PC-3 (cell line): Measurements from ENCODE around the gene ZMIZ1.

Experiments
- EZH2 ChIP-seq: fragments of 300-600 bp; sonication (generic); IDR thresholded peaks from one replicate; pipeline ENCODE4 v1.6.1; 2017; ENCODE audit warnings: antibody characterized with exemption, mild to moderate bottlenecking, low read length; ENCODE audit not compliant: unreplicated experiment
- EZH2phosphoT487 ChIP-seq: fragments of 300-600 bp; sonication (generic); IDR thresholded peaks from 2 replicates; pipeline ENCODE4 v1.6.1; 2018; ENCODE audit warnings: mild to moderate bottlenecking, antibody characterized with exemption, low read length, borderline replicate concordance
- TF ChIP-seq, protein P1 (sequence below): fragments of 300-600 bp; sonication (generic); conservative IDR thresholded peaks from 2 replicates; pipeline ENCODE4 v1.5.1; 2017; ENCODE audit warnings: antibody characterized with exemption, low read depth, mild to moderate bottlenecking, low read length

DNA sequence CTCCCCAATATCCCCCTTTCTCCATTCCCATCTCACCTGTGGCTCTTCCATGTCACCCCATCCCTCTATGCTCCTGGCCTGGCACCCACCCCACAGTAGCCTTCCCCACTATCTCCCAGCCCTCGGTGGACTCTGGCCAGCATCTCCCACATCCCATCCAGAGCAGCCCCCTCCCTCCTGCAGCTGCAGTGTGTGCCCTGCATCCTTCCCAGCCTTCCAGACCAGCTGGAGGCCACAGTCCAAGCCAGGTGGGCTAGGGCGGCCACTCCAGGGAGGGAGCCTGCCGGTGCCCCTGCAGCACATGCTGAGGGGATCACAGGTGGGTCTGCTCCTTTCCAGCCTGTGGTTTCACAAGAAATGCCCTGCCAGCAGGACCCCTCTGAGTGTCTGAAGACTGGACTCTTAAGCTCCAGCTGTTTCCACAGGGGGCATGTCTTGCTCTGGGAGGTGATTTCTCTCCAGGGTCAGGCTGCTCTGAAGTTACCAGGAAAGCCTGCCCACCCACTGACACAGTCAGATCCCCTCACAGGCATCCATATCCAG lies 187.6 kb downstream of the ZMIZ1 start:
- TF ChIP-seq, protein P1, sequence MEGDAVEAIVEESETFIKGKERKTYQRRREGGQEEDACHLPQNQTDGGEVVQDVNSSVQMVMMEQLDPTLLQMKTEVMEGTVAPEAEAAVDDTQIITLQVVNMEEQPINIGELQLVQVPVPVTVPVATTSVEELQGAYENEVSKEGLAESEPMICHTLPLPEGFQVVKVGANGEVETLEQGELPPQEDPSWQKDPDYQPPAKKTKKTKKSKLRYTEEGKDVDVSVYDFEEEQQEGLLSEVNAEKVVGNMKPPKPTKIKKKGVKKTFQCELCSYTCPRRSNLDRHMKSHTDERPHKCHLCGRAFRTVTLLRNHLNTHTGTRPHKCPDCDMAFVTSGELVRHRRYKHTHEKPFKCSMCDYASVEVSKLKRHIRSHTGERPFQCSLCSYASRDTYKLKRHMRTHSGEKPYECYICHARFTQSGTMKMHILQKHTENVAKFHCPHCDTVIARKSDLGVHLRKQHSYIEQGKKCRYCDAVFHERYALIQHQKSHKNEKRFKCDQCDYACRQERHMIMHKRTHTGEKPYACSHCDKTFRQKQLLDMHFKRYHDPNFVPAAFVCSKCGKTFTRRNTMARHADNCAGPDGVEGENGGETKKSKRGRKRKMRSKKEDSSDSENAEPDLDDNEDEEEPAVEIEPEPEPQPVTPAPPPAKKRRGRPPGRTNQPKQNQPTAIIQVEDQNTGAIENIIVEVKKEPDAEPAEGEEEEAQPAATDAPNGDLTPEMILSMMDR: no peak
- TF ChIP-seq EZH2 (no peak), EZH2phosphoT487 (no peak)
